Choroid plexus epithelial cell (primary cell): ENCODE measurements around the gene PPFIA3.

Experiments used
- DNase-seq: peaks from one replicate; pipeline ENCODE4 v3.0.0-alpha.2; 2010; ENCODE audit warnings: low read depth
- H3K4me3 ChIP-seq: 2 replicates; pipeline ENCODE4 v1.5.1; 2011; ENCODE audit warnings: low read depth, mild to moderate bottlenecking, control low read depth, low read length, moderate library complexity
- TF ChIP-seq, protein P1 (sequence below): conservative IDR thresholded peaks from 2 replicates; pipeline ENCODE4 v1.5.1; 2011; ENCODE audit warnings: low read depth, mild to moderate bottlenecking, control low read depth, inconsistent platforms, low read length, moderate library complexity

Gene PPFIA3

GRCh38 chr19:49127674-49128544, 8.6 kb downstream of the PPFIA3 start:
- H3K4me3 ChIP-seq: peak overlapping the region; percentile 53
- TF ChIP-seq, protein P1, sequence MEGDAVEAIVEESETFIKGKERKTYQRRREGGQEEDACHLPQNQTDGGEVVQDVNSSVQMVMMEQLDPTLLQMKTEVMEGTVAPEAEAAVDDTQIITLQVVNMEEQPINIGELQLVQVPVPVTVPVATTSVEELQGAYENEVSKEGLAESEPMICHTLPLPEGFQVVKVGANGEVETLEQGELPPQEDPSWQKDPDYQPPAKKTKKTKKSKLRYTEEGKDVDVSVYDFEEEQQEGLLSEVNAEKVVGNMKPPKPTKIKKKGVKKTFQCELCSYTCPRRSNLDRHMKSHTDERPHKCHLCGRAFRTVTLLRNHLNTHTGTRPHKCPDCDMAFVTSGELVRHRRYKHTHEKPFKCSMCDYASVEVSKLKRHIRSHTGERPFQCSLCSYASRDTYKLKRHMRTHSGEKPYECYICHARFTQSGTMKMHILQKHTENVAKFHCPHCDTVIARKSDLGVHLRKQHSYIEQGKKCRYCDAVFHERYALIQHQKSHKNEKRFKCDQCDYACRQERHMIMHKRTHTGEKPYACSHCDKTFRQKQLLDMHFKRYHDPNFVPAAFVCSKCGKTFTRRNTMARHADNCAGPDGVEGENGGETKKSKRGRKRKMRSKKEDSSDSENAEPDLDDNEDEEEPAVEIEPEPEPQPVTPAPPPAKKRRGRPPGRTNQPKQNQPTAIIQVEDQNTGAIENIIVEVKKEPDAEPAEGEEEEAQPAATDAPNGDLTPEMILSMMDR: no peak
- peak; percentile 98 for DNase-seq

GRCh38 chr19:49128545-49129237, 9.3 kb downstream of the PPFIA3 start:
- no peak for DNase-seq
- TF ChIP-seq, protein P1: no peak
- no peak overlapping the region for H3K4me3 ChIP-seq

GRCh38 chr19:49129238-49129583, 9.9 kb downstream of the PPFIA3 start:
- DNase-seq: no peak
- TF ChIP-seq, protein P1: no peak
- H3K4me3 ChIP-seq: no peak overlapping the region

GRCh38 chr19:49130325-49130724, 11.0 kb downstream of the PPFIA3 start:
- no peak overlapping the region for H3K4me3 ChIP-seq
- no peak for DNase-seq
- TF ChIP-seq, protein P1: no peak

GRCh38 chr19:49132974-49133609, 13.7 kb downstream of the PPFIA3 start:
- TF ChIP-seq, protein P1: no peak
- H3K4me3 ChIP-seq: peak overlapping the region; percentile 33
- no peak for DNase-seq

DNA sequence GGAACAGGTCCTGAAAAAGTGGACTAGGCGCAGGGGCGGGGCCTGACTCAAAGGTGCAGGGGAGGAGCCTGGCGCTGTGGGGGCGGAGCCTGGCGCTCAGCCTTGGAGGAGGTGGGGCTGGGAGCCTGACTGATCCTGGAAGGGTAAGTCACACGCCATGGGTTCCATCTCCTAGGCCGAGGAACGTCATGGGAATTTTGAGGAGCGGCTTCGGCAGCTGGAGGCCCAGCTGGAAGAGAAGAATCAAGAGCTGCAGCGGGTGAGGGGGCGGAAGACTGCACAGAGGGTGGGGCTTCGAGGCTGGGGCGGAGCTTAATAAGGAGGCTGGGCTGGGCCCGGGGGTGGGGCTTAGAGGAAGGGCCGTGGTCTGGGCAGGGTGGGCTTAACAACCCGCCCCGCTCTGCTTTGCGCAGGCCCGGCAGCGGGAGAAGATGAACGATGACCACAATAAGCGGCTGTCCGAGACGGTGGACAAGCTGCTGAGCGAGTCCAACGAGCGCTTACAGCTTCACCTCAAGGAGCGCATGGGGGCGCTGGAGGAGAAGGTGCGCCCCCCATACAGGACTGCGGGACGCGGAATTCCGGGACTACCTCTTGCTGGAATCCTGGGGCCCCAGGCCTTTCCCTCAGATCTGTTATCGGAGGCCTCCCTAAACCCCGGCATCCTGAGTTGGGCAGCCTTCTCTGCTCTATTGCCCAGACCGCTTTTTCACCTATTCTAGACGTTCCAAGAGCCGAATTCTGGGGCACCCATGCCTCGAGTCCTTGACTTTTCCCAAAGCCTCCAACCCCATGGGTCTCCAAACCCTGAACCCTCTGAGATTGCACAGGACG, 14.5 kb downstream of the PPFIA3 start:
- peak; percentile 57 for DNase-seq

More for the DNA sequence above, 14.5 kb downstream of the PPFIA3 start:
- TF ChIP-seq, protein P1: peak; percentile 33
- peak overlapping the region; percentile 33 for H3K4me3 ChIP-seq
